ENCODE measurements around the gene HSPB6.
A peak's percentile ranks its signal among the peaks of the same experiment; 100 is the strongest.
"Not testable (repeated sequence)": the region's sequence is repeated elsewhere in the genome, so short reads cannot be mapped to it uniquely, and the experiment has no call there.

HSPB6 gene

DNA sequence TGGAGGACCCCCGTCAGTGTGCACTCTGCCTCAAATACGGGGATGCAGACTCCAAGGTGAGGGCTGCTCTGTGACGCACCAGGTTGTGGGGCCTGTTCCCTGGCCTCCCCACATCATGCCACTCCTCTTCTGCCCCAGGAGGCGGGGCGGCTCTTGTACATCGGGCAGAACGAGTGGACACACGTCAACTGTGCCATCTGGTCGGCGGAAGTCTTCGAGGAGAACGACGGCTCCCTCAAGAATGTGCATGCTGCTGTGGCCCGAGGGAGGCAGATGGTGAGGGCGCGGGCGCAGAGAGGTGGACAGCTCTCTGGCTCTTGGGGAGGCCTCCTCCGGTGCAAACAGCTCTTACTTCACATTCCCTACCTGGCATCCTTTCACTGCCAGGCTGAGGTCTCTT is 27.8 kb downstream of the HSPB6 start:
- no peak for DNase-seq

DNA sequence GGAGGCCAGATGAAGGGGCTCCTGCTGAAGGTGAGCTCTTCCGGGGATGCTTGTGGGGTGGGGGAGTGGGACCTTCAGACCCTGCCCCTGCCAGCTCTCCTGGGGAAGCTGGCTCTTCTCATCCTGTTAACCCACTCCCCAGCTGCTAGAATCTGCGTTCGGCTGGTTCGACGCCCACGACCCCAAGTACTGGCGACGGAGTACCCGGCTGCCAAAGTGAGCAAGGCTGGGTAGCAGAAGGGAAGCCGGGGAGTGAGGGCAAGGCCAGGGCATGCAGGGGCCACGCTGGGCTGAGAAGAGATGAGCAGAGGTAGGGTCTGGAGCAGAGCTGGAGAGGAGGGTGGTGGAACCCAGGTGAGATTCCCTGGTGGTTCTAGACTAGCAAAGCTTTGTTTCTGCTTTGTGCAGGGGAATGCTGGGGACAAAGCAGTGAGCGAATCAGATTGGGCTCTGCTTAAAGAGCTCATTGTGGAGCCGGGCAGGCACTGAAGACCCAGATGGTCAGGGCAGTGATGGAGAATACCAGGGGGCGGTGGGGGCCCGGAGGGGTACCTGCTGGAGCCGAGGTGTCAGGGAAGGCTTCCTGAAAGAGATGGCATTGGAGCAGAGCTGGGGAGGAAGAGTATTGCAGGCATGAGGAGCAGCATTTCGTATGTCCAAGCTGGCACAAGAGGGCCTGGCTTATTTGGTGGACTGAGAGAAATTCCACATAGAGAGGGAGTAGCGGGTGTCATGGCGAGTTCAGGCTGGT is 28.7 kb downstream of the HSPB6 start:
- DNase-seq = no peak

DNA sequence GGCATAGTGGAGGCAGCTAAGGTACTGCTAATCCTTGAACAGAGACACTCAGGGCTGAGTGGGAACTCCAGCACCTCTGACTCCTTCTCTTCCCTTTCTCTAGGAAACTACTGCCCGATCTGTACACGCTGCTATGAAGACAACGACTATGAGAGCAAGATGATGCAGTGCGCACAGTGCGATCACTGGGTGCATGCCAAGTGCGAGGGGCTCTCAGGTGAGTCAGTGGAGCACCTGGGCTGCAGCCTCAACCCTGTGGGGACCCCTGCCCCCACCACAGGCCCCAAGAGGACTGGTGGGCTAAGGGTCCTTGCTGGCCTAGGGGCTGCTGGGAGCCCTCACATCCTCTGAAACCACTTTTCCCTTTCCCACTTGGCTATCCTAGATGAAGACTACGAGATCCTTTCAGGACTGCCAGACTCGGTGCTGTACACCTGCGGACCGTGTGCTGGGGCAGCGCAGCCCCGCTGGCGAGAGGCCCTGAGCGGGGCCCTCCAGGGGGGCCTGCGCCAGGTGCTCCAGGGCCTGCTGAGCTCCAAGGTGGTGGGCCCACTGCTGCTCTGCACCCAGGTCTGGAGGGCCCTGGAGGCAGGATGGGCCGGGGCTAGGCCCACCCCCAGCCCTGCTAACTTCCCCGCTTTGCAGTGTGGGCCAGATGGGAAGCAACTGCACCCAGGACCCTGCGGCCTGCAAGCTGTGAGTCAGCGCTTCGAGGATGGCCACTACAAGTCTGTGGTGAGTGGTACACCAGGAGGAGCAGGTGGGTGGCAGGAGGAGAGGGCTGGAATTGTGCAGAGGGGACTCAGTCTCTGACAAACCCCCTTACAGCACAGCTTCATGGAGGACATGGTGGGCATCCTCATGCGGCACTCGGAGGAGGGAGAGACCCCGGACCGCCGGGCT is 29.5 kb downstream of the HSPB6 start:
- DNase-seq = no peak

DNA sequence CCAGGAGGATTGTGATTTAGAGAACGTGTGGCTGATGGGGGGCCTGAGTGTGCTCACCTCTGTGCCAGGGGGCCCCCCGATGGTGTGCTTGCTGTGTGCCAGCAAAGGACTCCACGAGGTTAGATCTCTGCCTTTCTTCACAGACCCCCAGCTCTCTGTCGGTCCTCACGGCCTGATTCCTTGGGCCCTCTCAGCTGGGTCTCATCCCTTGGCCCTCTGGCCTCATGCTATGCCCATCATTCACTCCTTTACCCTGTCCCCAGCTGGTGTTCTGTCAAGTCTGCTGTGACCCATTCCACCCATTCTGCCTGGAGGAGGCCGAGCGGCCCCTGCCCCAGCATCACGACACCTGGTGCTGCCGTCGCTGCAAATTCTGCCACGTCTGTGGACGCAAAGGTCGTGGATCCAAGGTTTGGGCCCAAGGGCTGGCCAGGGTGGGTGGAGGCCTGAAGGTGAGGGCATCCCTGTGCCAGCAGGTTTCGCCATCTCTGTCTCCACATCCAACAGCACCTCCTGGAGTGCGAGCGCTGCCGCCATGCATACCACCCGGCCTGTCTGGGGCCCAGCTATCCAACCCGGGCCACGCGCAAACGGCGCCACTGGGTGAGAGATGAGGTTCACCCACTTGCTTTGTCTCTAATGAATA is 31.5 kb downstream of the HSPB6 start:
- DNase-seq = no peak

DNA sequence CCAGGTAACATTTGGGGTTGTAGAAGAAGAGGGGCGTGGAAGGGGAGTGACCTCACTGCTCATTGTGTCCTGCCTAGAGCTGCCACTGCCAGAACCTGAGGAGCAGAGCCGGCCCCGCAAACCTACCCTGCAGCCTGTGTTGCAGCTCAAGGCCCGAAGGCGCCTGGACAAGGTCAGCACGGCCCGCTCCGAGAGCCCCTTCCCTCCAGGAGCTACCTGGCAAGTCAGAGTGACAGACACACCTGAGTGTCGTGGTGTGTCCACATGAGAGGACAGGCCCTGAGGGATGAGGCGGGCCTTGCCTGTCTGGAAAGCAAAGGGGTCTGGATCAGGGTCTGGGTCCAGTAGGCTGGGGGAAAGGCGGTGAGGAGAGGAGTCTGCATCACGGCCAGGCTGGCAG is 32.3 kb downstream of the HSPB6 start:
- no peak for DNase-seq

DNA sequence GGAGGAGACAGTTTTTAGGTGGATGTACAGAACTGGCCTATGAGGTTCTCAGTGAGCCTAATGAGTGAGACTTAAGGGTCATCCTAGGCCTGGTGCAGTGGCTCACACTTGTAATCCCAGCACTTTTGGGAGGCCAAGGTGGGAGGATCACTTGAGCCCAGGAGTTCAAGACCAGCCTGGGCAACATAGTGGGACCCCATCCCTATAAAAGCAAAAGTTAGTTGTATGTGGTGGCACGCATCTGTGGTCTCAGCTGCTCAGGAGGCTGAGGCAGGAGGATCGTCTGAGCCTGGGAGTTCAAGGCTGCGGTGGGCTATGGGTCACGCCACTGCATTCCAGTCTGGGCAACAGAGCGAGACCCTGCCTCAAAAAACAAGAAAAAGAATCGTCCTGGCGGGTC is 32.7 kb downstream of the HSPB6 start:
- not testable (repeated sequence) for DNase-seq

DNA sequence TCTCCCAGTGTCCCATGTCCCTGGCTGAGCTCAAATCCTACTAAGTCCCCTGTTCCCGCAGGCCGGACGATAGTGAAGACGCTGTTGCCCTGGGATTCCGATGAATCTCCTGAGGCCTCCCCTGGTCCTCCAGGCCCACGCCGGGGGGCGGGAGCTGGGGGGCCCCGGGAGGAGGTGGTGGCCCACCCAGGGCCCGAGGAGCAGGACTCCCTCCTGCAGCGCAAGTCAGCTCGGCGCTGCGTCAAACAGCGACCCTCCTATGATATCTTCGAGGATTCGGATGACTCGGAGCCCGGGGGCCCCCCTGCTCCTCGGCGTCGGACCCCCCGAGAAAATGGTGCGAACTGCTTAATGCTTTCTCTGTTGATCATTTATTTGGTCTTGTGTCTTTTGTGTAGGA is 33.2 kb downstream of the HSPB6 start:
- DNase-seq = no peak

DNA sequence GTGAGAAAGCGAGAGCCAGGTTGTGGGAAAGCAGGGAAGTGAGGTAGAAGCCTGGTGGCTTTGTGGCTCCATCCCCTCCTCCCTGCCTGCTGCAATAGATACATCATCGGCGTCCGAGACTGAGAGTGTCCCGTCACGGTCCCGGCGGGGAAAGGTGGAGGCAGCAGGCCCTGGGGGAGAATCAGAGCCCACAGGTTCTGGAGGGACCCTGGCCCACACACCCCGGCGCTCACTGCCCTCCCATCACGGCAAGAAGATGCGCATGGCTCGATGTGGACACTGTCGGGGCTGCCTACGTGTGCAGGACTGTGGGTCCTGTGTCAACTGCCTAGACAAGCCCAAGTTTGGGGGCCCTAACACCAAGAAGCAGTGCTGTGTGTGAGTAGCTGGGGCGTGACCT is 33.9 kb downstream of the HSPB6 start:
- DNase-seq = no peak

DNA sequence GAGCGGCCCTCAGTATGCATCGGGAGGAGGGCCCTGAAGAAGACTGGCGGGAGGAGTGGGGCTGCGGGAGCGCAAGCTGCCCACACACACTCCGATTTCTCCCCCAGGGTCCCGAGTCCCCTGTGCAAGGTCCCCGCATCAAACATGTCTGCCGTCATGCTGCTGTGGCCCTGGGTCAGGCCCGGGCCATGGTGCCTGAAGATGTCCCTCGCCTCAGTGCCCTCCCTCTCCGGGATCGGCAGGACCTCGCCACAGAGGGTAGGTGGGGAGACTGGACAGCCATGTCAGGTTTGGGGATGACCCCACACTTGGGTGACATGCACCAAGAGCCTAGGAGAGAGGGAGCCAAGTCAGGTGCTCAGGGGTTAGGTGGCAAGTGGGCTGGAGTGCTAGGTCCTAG is 34.4 kb downstream of the HSPB6 start:
- no peak for DNase-seq

DNA sequence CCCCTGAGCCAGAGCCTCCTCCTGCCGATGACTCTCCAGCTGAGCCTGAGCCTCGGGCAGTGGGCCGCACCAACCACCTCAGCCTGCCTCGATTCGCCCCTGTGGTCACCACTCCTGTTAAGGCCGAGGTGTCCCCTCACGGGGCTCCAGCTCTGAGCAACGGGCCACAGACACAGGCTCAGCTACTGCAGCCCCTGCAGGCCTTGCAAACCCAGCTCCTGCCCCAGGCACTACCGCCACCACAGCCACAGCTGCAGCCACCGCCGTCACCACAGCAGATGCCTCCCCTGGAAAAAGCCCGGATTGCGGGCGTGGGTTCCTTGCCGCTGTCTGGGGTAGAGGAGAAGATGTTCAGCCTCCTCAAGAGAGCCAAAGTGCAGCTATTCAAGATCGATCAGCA is 35.5 kb downstream of the HSPB6 start:
- no peak for DNase-seq

DNA sequence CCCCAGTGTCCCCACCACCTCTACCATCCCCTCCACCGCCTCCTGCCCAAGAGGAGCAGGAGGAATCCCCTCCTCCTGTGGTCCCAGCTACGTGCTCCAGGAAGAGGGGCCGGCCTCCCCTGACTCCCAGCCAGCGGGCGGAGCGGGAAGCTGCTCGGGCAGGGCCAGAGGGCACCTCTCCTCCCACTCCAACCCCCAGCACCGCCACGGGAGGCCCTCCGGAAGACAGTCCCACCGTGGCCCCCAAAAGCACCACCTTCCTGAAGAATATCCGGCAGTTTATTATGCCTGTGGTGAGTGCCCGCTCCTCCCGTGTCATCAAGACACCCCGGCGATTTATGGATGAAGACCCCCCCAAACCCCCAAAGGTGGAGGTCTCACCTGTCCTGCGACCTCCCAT is 36.2 kb downstream of the HSPB6 start:
- DNase-seq = no peak

DNA sequence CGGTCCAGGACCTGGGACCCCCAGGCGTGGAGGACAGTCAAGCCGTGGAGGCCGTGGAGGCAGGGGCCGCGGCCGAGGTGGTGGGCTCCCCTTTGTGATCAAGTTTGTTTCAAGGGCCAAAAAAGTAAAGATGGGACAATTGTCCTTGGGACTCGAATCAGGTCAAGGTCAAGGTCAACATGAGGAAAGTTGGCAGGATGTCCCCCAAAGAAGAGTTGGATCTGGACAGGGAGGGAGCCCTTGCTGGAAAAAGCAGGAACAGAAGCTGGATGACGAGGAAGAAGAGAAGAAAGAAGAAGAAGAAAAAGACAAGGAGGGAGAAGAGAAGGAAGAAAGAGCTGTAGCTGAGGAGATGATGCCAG is 36.7 kb downstream of the HSPB6 start:
- DNase-seq = no peak

DNA sequence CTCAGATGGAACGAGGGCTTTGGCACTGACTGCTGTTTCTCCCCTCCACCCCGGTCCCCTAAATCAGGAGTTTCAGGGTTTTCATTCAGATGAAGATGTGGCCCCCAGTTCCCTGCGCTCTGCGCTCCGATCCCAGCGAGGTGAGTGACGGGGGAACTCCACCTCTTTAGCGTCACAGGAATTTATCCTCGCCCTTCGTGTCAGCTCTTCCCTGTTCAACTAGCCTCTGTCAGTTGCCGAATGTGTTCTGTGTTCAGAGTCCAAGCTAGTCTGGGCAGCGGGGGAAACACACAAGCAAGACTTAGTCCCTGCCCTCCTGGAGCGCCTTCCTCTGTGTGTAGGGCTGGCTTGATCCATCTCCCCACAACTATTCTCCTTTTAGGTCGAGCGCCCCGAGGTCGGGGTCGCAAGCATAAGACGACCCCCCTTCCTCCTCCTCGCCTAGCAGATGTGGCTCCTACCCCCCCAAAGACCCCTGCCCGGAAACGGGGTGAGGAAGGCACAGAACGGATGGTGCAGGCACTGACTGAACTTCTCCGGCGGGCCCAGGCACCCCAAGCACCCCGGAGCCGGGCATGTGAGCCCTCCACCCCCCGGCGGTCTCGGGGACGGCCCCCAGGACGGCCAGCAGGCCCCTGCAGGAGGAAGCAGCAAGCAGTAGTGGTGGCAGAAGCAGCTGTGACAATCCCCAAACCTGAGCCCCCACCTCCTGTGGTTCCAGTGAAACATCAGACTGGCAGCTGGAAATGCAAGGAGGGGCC is 37.2 kb downstream of the HSPB6 start:
- no peak for DNase-seq

DNA sequence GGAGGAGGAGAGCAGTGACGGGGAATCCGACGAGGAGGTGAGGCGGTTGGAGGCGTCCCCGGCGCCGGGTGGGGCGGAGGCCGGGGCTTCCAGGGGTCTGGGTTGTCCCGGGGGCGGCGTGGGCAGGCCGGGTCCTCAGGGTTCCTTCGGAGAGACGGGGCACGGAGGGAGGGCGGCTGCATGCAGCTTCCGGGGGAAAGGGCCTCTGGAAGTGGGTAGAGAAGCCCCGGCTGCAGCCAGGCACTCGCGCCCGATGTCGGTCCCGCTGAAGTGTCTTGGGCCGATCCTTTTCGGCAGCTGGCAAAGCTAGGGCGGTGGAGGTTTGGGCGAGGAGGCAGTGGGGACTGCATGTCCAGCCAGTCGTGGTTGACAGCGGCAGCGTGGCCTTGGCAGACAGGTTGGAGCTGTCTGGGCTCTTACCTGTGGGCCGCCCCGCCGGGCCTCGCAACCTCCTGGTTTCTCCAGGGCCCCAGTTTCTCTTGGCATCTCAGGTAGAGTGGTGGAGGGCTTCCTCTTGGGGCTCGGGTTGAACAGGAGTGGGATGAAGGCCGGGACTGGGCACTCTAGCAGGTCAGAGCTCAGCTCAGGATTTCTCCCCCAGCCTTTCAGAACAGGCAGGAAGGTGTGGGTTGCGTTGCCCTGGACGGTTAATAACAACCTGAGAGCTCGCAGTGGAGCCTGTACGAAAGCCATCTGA is 38.3 kb downstream of the HSPB6 start:
- DNase-seq = no peak

DNA sequence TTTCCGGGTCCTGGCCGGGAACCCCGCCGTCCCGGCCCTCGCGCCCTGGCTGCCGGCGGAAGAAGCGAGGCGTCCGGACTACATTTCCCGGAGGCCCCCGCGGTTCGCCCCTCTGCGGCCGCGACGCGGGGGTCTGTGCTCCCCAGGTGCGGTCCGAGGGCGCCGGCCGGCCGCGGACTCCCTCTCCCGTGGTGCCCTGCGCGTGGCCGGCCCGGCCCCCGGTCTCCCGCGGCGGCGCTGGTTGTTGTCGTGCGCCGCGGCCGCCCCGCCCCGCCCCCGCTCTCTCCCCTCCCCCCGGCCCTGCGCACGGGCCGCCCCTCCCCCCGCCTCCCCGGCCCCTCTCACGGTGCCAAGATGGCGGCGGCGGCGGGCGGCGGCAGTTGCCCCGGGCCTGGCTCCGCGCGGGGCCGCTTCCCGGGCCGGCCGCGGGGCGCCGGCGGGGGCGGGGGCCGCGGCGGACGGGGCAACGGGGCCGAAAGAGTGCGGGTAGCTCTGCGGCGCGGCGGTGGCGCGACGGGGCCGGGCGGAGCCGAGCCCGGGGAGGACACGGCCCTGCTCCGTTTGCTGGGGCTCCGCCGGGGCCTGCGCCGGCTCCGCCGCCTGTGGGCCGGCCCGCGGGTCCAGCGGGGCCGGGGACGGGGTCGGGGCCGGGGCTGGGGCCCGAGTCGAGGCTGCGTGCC is 39.0 kb downstream of the HSPB6 start, which contains the start of gene KMT2B:
Gene KMT2B, plus strand, starts transcription at position 339 of the 680 bp plus-strand sequence. Its CDS starts 16 bp downstream, at position 355.
- DNase-seq = peak; percentile 96 to 98

DNA sequence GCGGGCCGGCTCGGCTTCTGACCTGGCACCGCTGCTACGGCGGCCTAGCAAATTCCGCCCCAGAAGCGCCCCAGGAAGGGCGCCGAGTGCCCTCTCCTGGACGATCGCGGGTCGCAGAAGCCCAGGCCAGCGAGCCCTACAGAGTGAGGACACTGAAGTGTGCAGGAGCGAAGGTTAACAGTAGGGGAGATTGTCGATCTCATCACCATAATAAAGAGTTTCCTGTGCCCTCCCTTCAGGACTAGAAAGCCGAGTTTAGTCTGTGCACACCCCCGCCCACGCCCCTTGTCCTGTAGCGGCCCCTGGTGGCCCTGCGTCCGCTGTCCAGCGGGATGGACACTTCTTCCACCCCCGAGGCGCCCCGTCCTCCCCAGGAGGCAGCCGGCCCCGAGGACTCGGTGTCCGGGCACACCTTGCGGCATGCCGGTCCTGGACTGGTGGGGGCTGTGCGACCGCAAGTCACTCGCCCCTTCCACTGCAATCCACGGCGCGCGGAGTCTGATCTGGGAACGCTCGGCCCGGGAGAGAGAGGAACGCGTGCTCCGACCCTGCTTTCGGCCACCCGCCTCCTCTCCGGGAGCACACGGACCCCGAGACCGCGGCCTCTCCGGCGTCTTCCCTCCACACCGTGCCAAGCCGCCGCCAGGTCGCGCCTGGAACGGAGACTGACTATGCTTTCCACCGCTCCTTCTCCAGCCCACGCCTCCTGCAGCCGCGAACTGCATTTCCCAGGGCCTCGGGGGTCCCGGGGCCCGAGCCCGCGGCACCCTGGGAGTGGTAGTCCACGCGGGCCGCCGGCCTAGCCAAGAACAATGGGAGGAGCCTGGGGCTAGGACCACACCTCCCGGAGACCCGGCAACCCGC is 39.8 kb downstream of the HSPB6 start:
- DNase-seq = peak; percentile 83 to 87

DNA sequence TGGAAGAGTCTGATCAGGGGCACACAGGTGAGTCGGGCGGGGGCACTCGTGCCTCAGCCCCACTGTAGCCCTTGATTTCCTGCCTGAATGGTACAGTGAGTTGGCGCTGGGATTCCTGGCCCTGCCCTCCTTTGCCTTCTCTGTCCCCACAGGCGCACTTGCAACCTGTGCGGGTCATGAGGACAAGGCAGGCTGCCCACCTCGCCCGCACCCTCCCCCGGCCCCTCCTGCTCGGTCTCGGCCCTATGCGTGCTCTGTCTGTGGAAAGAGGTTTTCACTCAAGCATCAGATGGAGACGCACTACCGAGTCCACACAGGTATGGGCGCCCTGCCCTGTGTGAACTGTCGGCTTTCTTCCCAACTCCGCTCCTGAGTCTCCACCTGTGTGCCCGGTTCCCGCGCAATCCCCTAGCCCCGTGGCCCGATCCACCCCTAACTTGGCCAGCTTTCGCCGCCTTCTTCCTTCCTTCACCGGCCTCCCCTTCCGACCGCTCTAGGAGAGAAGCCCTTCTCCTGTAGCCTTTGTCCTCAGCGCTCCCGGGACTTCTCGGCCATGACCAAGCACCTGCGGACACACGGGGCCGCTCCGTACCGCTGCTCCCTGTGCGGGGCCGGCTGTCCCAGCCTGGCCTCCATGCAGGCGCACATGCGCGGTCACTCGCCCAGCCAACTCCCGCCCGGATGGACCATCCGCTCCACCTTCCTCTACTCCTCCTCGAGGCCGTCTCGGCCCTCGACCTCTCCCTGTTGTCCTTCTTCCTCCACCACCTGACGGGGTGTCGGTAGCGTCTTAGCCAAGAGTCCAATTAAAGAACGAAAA is 40.6 kb downstream of the HSPB6 start:
- DNase-seq = no peak

DNA sequence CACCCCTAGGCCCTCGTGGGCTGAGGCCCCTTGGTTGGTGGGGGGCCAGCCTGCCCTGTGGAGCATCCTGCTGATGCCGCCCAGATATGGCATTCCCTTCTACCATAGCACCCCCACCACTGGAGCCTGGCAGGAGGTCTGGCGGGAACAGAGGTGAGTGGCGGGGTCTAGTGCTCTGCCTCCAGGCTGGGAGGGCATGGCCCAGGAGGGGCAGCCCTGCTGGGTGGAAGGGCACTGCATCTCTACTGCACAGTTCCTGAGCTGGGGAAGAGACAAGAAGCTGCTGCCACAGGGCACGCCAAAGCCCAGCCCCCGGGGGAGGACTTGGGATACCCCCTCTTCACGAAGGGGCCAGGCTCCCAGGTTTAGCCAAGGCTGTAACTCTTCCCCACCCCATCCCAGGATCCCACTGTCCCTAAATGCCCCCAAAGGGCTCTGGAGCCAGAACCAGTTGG is 41.4 kb downstream of the HSPB6 start:
- DNase-seq = no peak

DNA sequence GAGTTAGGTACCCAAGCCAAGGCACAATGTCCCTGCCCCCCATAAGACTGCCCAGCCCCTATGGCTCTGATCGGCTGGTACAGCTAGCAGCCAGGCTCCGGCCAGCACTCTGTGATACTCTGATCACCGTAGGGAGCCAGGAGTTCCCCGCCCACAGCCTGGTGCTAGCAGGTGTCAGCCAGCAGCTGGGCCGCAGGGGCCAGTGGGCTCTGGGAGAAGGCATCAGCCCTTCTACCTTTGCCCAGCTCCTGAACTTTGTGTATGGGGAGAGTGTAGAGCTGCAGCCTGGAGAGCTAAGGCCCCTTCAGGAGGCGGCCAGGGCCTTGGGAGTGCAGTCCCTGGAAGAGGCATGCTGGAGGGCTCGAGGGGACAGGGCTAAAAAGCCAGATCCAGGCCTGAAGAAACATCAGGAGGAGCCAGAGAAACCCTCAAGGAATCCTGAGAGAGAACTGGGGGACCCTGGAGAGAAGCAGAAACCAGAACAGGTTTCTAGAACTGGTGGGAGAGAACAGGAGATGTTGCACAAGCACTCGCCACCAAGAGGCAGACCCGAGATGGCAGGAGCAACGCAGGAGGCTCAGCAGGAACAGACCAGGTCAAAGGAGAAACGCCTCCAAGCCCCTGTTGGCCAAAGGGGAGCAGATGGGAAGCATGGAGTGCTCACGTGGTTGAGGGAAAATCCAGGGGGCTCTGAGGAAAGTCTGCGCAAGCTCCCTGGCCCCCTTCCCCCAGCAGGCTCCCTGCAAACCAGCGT is 42.1 kb downstream of the HSPB6 start:
- no peak for DNase-seq

Measured in NCI-H1930 (cell line).